A549 treated with dexamethasone at 1 μM for 4 hours (cell line): ENCODE data around the gene ROBO1. TPM values are rescaled to one million over a fixed set of nuclear protein-coding genes. Genes with fewer than 3 reads are reported as not detected.

Experiments
- total RNA-seq: library from RNA; stranded (reverse); fragments of 200-300 nt; extraction: Qiagen RNA extraction; gene quantifications from 5 replicates; pipeline ENCODE4 v1.2.3, GENCODE V29; 2022

The ROBO1 gene
- total RNA-seq, result 13.5 to 24.0 TPM (median 20.8 TPM) in 5 replicates

DNA sequence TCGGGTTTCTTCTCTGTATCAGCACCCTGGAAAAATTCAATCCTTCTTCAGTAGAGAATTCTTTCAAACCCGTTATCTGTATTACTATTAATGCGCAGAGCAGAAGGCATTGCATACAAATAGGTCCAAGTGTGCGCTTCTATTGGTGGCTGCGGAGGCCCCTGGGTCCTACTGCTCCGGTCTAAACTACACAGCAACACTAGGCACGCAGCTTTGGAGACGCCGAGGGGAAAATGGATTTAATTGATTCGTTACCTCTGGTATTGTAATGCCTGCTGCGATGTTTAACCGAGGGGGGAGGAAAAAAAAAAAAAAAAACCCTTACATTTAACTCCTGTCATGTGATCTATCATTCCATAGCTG lies at the start of gene ROBO1:
Gene ROBO1, minus strand, starts transcription at position 94 of the 363 bp plus-strand sequence.

